ENCODE data around the gene RAB21.

RAB21 gene

DNA sequence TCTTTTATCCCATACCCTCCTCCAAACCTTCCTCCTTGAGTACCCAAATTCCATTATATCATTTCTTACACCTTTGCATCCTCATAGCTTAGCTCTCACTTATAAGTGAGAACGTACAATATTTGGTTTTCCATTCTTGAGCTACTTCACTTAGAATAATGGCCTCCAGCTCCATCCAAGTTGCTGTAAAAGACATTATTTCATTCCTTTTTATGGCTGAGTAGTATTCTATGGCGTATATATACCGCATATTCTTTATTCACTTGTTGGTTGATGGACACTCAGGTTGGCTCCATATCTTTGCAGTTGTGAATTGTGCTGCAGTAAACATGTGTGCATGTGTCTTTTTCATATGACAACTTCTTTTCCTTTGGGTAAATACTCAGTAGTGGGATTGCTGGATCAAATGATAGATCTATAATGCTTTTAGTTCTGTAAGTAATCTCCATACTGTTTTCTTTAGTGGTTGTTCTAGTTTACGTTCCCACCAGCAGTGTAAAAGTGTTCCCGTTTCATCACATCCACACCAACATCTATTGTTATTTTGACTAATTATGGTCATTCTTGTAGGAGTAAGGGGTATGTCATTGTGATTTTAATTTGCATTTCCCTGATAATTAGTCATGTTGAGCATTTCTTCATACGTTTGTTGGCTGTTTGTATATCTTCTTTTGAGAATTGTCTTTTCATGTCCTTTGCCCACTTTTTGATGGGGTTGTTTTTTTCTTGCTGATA is 10.1 kb downstream of the RAB21 start:
- in situ Hi-C loops (cut with HindIII; ENCODE audit: low pct_ligation_motif_present, low sequenced_read_pairs), result no loop called here
- DNase-seq, result no peak
- Histone ChIP-seq H3K27me3 (replicated peaks) (no peaks in the 10 kb centered on the region), H3K36me3 (replicated peaks) (peaks cover under 1% of the 10 kb centered on the region), H3K27ac (no peak overlapping the region), H3K4me3 (ENCODE audit: low read depth, low read length) (no peak overlapping the region)
- no peak for TF ChIP-seq CTCF (IDR thresholded peaks at IDR 0.05; ENCODE audit: low read depth, low read length, missing control alignments)

GRCh38 chr12:71766202-71766601 is 11.5 kb downstream of the RAB21 start:
- TF ChIP-seq CTCF (IDR thresholded peaks at IDR 0.05; ENCODE audit: low read depth, low read length, missing control alignments), result no peak
- H3K4me3 ChIP-seq (ENCODE audit: low read depth, low read length), result no peak overlapping the region
- no peak overlapping the region for H3K27ac ChIP-seq
- H3K36me3 ChIP-seq (replicated peaks), result peaks cover 4% of the 10 kb centered on the region
- H3K27me3 ChIP-seq (replicated peaks), result no peaks in the 10 kb centered on the region
- in situ Hi-C loops (cut with HindIII; ENCODE audit: low pct_ligation_motif_present, low sequenced_read_pairs), result no loop called here
- no peak for DNase-seq

DNA sequence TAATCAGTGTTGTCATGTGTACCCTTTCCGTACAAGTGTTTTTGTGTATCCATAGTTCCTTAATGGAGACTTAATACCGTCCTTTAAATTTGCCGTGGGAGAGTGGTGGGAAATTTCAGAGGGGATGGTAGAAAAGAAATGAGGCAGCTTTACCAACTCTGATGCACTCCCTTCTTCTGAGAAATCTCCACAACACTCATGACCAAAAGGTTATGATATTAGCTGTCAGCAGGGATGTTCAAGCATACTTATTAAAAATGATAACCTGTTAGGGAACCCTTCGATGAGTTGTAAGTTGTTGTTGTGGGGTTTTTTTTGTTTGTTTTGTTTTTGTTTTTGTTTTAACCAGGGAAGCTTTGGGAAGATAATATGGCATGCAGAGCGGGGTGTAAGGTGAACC is 12.5 kb downstream of the RAB21 start:
- no peak for TF ChIP-seq CTCF (IDR thresholded peaks at IDR 0.05; ENCODE audit: low read depth, low read length, missing control alignments)
- in situ Hi-C loops (cut with HindIII; ENCODE audit: low pct_ligation_motif_present, low sequenced_read_pairs), result no loop called here
- Histone ChIP-seq H3K4me3 (ENCODE audit: low read depth, low read length) (no peak overlapping the region), H3K27me3 (replicated peaks) (no peaks in the 10 kb centered on the region), H3K27ac (no peak overlapping the region), H3K36me3 (replicated peaks) (peaks cover 6% of the 10 kb centered on the region)
- no peak for DNase-seq

DNA sequence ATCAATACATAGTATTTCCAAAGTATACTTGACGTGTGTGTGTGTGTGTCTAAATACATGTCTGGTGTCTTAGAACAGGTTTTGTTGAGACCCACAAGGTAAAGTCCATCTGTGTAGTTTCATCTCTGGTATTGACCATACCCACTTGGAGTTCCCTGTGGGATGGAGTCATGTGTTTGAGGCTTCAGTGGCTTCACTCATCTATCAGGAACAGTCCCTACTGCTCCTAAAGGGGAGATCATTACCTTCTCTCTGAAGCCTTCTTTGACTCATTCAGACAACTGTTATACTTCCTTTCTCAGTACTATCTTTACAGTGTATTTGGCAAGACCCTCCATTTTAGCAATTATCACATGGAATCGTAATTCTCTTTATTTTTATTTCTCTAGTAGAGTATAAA is 14.2 kb downstream of the RAB21 start:
- DNase-seq, result no peak
- H3K36me3 ChIP-seq (replicated peaks), result peaks cover 6% of the 10 kb centered on the region
- H3K27ac ChIP-seq, result no peak overlapping the region
- in situ Hi-C loops (cut with HindIII; ENCODE audit: low pct_ligation_motif_present, low sequenced_read_pairs), result no loop called here
- TF ChIP-seq CTCF (IDR thresholded peaks at IDR 0.05; ENCODE audit: low read depth, low read length, missing control alignments), result no peak
- H3K4me3 ChIP-seq (ENCODE audit: low read depth, low read length), result no peak overlapping the region
- no peaks in the 10 kb centered on the region for H3K27me3 ChIP-seq (replicated peaks)

GRCh38 chr12:71771069-71771468 is 16.4 kb downstream of the RAB21 start:
- in situ Hi-C loops (cut with HindIII; ENCODE audit: low pct_ligation_motif_present, low sequenced_read_pairs), result no loop called here
- no peak for DNase-seq
- Histone ChIP-seq H3K36me3 (replicated peaks) (peaks cover 8% of the 10 kb centered on the region), H3K27me3 (replicated peaks) (no peaks in the 10 kb centered on the region), H3K27ac (no peak overlapping the region), H3K4me3 (ENCODE audit: low read depth, low read length) (no peak overlapping the region)
- no peak for TF ChIP-seq CTCF (IDR thresholded peaks at IDR 0.05; ENCODE audit: low read depth, low read length, missing control alignments)

DNA sequence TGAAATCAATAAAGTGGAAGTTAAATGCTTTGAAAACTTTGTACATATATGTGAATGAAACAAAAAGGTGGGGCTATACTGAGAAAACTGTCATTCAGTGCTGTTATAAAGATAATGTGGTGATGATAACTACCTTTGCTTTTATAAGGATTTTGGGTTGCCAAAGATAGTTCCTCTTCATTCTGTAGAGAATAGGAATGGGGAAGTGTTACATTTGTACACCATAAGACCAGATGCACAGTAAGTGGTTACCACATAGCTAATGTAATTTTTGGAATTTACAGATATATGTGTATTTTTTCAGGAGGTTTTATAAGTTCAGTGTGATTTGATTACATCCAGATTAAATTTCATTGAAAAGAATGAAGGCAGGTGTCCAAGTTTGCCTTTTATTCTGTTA is 18.1 kb downstream of the RAB21 start:
- no peak overlapping the region for H3K4me3 ChIP-seq (ENCODE audit: low read depth, low read length)
- in situ Hi-C loops (cut with HindIII; ENCODE audit: low pct_ligation_motif_present, low sequenced_read_pairs), result no loop called here
- peaks cover 8% of the 10 kb centered on the region for H3K36me3 ChIP-seq (replicated peaks)
- no peaks in the 10 kb centered on the region for H3K27me3 ChIP-seq (replicated peaks)
- no peak for TF ChIP-seq CTCF (IDR thresholded peaks at IDR 0.05; ENCODE audit: low read depth, low read length, missing control alignments)
- no peak for DNase-seq
- no peak overlapping the region for H3K27ac ChIP-seq

Data from brain microvascular endothelial cell (primary cell).